CD4-positive, alpha-beta T cell treated with Interleukin-4 for 4 hours (primary cell): ENCODE measurements around the gene BPTF.
"Not testable (repeated sequence)": the region's sequence is repeated elsewhere in the genome, so short reads cannot be mapped to it uniquely, and the experiment has no call there.

Experiments
- DNase-seq: peaks from one replicate; pipeline ENCODE4 v3.0.0-alpha.2; 2020

The BPTF gene

GRCh38 chr17:67902511-67903231 is 77.4 kb downstream of the BPTF start:
- DNase-seq = no peak

- DNase-seq = not testable (repeated sequence)
These were observed 80.0 kb downstream of the BPTF start for GRCh38 chr17:67905298-67905697.

DNA sequence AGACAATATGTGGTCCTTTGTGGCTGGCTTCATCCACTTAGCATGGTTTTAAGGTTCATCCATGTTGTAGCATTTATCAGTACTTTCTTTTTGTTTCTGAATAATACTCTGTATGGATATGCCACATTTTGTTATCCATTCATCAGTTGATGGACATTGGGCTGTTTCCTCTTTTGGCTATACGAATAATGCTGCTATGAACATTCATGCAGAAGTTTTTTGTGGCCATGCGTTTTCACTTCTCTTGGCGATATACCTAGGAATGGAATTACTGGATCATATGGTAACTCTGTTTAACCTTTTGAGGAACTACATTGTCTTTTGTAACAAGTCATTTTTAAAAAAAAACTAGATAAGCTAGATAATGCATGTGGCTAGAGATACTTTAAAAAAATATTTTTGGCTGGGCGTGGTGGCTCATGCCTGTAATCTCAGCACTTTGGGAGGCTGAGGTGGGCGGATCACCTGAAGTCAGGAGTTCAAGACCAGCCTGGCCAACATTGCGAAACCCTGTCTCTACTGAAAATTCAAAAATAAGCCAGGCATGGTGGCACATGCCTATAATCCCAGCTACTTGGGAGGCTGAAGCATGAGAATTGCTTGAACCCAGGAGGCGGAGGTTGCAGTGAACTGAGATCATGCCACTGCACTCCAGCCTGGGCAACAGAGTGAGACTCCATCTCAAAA is 85.0 kb downstream of the BPTF start:
- not testable (repeated sequence) for DNase-seq

DNA sequence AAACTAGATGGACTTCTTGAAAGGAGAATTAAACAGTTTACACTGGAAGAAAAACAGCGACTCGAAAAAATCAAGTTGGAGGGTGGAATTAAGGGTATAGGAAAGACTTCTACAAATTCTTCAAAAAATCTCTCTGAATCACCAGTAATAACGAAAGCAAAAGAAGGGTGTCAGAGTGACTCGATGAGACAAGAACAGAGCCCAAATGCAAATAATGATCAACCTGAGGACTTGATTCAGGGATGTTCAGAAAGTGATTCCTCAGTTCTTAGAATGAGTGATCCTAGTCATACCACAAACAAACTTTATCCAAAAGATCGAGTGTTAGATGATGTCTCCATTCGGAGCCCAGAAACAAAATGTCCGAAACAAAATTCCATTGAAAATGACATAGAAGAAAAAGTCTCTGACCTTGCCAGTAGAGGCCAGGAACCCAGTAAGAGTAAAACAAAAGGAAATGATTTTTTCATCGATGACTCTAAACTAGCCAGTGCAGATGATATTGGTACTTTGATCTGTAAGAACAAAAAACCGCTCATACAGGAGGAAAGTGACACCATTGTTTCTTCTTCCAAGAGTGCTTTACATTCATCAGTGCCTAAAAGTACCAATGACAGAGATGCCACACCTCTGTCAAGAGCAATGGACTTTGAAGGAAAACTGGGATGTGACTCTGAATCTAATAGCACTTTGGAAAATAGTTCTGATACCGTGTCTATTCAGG is 85.9 kb downstream of the BPTF start:
- DNase-seq = no peak

DNA sequence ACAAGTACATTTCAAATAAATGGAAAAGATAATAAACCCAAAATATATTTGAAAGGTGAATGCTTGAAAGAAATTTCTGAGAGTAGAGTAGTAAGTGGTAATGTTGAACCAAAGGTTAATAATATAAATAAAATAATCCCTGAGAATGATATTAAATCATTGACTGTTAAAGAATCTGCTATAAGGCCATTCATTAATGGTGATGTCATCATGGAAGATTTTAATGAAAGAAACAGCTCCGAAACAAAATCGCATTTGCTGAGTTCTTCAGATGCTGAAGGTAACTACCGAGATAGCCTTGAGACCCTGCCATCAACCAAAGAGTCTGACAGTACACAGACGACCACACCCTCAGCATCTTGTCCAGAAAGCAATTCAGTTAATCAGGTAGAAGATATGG is 86.8 kb downstream of the BPTF start:
- no peak for DNase-seq

- DNase-seq = no peak
These were observed 87.4 kb downstream of the BPTF start for GRCh38 chr17:67912656-67913055.

- DNase-seq = no peak
These were observed 94.9 kb downstream of the BPTF start for GRCh38 chr17:67920212-67920611.

GRCh38 chr17:67922503-67922902 is 97.2 kb downstream of the BPTF start:
- no peak for DNase-seq

GRCh38 chr17:67928842-67929241 is 103.5 kb downstream of the BPTF start:
- DNase-seq = not testable (repeated sequence)

DNA sequence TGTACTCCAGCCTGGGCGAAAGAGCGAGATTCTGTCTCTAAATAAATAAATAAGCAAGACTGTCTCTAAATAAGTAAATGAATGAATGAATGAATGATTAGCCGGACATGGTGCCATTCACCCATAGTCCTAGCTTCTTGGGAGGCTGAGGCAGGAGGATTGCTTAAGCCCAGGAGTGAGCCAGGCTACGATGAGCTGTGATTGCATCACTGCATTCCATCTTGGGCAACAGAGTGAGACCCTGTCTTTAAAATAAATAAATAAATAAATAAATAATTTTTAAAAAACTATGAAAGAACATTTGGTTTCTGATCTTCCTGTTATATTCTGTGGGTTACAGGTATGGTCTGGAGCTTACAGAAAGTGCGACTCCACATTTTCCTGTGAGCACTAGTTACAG is 105.9 kb downstream of the BPTF start:
- no peak for DNase-seq

- no peak for DNase-seq
These were observed 117.5 kb downstream of the BPTF start for GRCh38 chr17:67942810-67943209.

GRCh38 chr17:67944035-67944434 is 118.7 kb downstream of the BPTF start:
- no peak for DNase-seq

- no peak for DNase-seq
These were observed 121.2 kb downstream of the BPTF start for GRCh38 chr17:67946513-67946912.

DNA sequence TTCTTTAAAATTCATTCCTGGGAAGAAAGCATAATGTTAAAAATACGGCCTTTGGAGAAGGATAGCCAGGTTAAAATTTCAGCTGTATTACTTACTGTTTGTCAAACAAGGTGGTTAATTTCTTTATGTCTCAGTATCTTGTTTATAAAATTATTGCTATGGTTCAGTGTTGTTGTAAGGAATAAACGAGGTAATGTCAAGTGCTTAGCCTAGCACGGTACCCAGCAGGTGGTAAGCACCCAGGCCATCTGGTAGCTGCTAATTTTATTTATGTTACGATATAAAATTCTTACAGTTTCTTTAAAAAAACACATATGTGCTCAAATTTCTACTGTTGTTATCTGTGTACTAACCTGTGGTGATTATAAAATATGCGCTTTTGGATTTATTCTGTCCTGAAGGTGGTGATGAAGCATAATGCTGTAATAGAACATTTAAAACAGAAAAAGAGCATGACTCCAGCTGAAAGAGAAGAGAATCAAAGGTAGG is 122.1 kb downstream of the BPTF start:
- DNase-seq = no peak

- DNase-seq = no peak
These were observed 125.6 kb downstream of the BPTF start for GRCh38 chr17:67950945-67951344.

DNA sequence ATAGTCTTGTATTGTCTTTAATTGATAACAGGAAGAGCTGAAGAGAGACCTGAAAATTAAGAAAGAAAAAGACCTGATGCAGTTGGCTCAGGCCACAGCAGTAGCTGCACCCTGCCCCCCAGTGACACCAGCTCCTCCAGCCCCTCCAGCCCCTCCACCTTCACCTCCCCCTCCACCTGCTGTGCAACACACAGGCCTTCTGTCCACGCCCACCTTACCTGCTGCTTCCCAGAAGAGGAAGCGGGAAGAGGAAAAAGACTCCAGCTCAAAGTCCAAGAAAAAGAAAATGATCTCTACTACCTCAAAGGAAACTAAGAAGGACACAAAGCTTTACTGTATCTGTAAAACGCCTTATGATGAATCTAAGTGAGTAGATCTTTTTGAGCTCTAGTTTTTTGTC is 134.2 kb downstream of the BPTF start:
- no peak for DNase-seq

DNA sequence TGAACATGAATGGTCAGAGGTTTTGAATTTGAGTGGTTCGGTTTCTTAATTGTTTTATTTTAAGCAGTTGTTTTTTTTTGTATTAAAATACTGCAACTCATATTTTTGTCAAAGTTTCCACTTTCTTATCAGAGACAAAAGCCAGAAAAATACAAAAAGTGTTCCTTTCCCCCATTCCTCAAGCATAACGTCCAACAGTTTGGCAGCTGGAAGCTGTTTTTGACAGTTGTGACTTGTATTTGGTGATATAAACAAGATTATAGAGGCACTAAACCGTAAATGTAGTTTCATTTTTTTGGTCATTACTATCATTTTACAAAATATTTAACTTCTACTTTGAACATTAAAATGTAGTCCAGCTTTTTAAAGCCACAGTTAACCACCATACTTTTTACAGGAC is 135.0 kb downstream of the BPTF start:
- not testable (repeated sequence) for DNase-seq

GRCh38 chr17:67962156-67962555 is 136.9 kb downstream of the BPTF start:
- DNase-seq = not testable (repeated sequence)

DNA sequence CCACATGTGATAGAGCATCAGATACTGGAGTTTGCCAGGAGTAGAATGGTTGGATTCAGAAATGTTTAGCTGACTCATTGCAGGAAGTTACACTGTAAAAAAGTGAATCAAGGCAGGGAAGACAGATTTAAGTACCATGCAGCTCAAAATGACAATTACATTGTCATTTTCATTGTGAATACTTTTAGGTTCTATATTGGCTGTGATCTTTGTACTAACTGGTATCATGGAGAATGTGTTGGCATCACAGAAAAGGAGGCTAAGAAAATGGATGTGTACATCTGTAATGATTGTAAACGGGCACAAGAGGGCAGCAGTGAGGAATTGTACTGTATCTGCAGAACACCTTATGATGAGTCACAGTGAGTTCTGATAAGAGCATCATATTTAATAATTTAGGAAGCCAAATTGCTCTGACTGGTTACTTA is 137.9 kb downstream of the BPTF start:
- peak; percentile 80 for DNase-seq

- DNase-seq = no peak
These were observed 145.5 kb downstream of the BPTF start for GRCh38 chr17:67970783-67971182.

DNA sequence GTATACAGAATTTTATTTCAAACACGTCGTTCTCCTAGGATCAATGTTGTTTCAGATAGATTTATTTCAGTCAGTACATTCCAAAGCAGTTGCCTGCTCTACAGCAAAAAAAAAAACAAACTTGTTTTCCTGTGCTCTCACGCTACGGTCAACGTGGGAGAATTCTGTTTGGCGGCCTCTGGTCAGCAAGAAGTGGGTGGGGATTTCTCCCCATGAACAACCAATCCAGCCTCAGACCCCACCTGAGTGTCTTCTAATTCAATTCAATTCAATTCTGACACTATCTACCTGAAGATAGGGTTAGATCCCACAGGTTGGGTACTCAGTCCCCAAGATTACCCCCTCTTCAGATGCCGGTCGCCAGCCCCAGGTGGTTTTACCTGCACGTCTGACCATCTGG is 148.9 kb downstream of the BPTF start:
- no peak for DNase-seq

GRCh38 chr17:67974598-67975066 is 149.3 kb downstream of the BPTF start:
- no peak for DNase-seq

- not testable (repeated sequence) for DNase-seq
These were observed 151.0 kb downstream of the BPTF start for GRCh38 chr17:67976306-67976705.

DNA sequence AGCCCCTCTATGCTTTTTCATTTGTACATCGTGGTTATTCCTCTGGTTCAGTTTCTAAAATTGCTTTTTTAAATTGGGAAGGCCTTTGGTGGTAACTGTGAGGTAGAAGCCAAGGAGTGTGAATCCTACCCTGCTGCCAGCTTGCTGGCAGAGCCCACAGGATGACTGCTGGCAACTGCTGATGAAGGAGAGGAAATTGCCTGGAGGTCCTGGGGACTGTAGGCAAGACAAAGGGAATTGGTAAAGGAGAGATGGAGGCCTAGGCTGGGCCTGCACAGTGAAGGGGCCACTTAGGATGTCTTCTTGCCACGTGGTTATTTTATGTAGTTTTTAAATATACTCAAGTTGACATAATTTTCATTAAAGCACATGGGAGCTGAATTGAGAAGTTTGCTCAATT is 155.2 kb downstream of the BPTF start:
- DNase-seq = no peak
